IPS-18a (cell line): ENCODE data around the gene DAO.

Source experiments
- H3K27ac ChIP-seq: one replicate; pipeline ENCODE4 v1.5.1; 2013; ENCODE audit warnings: low read length
- H3K27me3 ChIP-seq: one replicate; pipeline ENCODE4 v1.6.1; 2013; ENCODE audit warnings: mild to moderate bottlenecking, low read length; ENCODE audit not compliant: control insufficient read depth, insufficient read depth
- H3K36me3 ChIP-seq: one replicate; pipeline ENCODE4 v1.6.1; 2013; ENCODE audit warnings: low read depth, low read length; ENCODE audit not compliant: control insufficient read depth
- H3K4me1 ChIP-seq: one replicate; pipeline ENCODE4 v1.6.1; 2013; ENCODE audit warnings: low read depth, low read length; ENCODE audit not compliant: control insufficient read depth
- H3K4me3 ChIP-seq: one replicate; pipeline ENCODE4 v1.5.1; 2013; ENCODE audit warnings: low read length
- H3K9ac ChIP-seq: one replicate; pipeline ENCODE4 v1.6.1; 2013; ENCODE audit warnings: mild to moderate bottlenecking, low read length, moderate library complexity
- H3K9me3 ChIP-seq: one replicate; pipeline ENCODE4 v1.6.1; 2013; ENCODE audit warnings: low read depth, low read length; ENCODE audit not compliant: control insufficient read depth

DAO gene

DNA sequence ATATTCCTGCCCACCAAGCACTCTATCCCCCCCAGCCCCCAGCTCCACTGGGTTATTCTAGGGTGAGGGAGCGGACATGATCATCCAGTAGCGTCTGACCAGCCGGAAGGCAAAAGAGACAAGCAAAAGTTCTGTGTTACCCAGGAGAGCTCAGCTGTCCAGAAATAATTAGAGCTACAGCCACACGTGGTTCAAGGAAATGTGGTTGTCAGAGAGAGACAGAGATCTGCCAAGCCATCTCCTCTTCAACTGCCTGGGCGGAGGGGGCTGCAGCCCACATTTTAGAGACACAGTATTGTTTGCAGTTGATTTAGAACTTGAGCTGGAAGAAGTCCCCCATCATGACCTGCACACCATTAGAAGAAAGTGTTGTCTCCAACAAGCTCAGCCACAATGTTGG, 30.4 kb downstream of the DAO start:
- H3K27ac ChIP-seq = no peak overlapping the region
- H3K27me3 ChIP-seq = no peaks in the 10 kb centered on the region
- H3K4me3 ChIP-seq = no peak overlapping the region
- no peaks in the 10 kb centered on the region for H3K4me1 ChIP-seq
- H3K9me3 ChIP-seq = no peaks in the 10 kb centered on the region
- no peak overlapping the region for H3K9ac ChIP-seq
- no peaks in the 10 kb centered on the region for H3K36me3 ChIP-seq

DNA sequence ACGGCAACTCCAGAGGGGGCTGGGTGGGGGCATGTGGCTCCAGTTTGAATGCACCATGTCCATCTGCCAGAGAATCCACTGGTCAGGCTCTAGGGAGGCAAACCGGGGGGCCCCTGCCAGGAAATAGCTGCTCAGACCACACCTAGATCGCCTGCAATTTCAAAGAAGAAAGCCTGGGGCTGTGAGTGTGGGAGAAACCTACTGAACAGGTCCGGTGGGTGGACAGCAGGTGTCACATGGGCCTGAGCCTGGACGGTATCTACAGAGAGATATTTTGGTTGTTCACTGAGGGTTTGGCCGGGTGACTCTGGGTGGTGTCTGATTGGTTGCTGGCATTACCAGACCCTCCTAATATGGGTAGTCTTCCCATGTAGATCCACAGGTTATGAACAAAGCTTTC, 32.0 kb downstream of the DAO start:
- H3K36me3 ChIP-seq = no peaks in the 10 kb centered on the region
- no peaks in the 10 kb centered on the region for H3K4me1 ChIP-seq
- H3K27ac ChIP-seq = no peak overlapping the region
- H3K9me3 ChIP-seq = no peaks in the 10 kb centered on the region
- no peaks in the 10 kb centered on the region for H3K27me3 ChIP-seq
- no peak overlapping the region for H3K9ac ChIP-seq
- no peak overlapping the region for H3K4me3 ChIP-seq

DNA sequence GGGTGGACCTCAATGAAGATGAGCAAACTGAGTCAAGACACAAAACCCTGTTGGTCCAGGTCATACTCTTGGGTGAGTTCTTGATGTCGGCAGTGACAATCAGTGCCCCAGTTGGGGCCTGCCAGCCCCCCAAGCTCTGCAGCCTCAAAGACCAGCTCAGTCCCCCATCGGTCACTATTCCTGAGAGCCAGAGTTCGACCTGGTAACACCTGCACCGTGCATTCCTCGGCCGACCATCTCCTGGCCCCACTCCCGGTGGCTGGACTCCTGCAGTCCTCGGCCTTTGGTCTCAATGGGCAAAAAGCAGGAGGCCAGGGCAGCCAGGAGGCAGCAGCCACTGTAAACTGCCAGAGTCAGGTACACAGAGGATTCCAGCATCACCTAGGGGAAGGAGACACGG, 32.5 kb downstream of the DAO start:
- Histone ChIP-seq H3K4me3 (no peak overlapping the region), H3K27ac (no peak overlapping the region), H3K27me3 (no peaks in the 10 kb centered on the region), H3K36me3 (no peaks in the 10 kb centered on the region), H3K9me3 (no peaks in the 10 kb centered on the region), H3K4me1 (no peaks in the 10 kb centered on the region), H3K9ac (no peak overlapping the region)

DNA sequence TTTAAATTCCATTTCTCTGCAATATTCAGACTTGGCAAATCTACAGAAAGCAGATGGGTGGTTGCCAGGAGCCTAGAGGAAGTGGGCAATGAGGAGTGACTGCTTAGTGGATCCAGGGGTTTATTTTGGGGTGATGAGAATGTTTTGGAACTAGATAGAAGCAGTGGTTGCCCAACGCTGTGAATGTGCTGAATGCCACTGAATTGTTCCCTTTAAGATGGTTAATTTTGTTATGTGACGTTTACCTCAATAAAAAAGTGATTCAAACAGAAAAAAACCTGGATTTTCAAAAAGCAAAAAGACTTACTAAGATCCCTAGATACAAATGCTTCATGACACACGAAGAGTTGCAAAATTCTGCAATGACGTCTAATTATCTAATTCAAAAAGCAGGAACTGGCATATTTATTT, 34.2 kb downstream of the DAO start:
- H3K27ac ChIP-seq = no peak overlapping the region
- H3K9me3 ChIP-seq = no peaks in the 10 kb centered on the region
- no peaks in the 10 kb centered on the region for H3K27me3 ChIP-seq
- H3K36me3 ChIP-seq = no peaks in the 10 kb centered on the region
- no peak overlapping the region for H3K4me3 ChIP-seq
- H3K4me1 ChIP-seq = no peaks in the 10 kb centered on the region
- no peak overlapping the region for H3K9ac ChIP-seq

DNA sequence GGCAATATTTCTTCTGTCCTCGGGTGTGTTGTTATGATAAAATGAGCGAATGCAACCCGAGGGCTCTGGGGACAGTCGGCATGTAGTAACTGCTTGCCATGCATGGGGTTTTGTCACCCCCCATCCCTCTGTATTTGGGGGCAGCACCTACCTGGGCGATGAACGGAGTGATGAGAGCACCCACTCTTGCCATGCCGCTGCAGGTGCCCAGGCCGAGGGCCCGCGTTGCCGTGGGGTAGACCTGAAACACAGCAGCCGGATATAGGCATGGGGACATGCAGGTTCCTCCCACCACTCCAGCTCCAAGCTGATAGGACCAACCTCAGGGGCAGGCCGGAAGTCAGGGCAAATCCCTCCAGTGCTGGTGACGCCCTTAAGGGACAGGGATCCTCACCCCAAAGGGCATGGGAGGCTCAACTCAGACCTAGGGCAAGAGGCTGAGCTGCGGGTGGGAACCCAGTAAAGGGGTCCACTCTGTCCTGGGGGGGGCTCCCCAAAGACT, 35.8 kb downstream of the DAO start:
- Histone ChIP-seq H3K9me3 (no peaks in the 10 kb centered on the region), H3K9ac (no peak overlapping the region), H3K4me3 (no peak overlapping the region), H3K27me3 (no peaks in the 10 kb centered on the region), H3K36me3 (no peaks in the 10 kb centered on the region), H3K27ac (no peak overlapping the region), H3K4me1 (no peaks in the 10 kb centered on the region)

DNA sequence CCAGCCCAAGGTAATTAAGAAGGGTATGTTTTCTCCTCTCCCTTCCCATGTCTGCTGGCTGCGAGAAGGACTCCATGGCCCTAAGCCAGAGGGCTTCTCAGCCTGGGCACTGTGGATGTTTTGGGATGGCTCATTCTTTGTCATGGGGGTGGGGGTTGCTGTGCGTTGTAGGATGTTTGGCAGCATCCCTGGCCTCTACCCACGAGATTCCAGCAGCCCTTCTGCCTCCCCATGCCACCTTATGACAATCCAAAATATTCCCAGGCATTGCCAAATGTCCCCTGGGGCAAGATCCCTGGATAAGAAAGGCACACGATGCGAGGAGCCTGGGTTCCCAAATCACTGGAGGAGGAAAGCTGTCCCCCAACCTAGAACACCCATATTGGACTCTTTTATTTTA, 36.4 kb downstream of the DAO start:
- Histone ChIP-seq H3K27me3 (no peaks in the 10 kb centered on the region), H3K9me3 (no peaks in the 10 kb centered on the region), H3K9ac (no peak overlapping the region), H3K4me1 (no peaks in the 10 kb centered on the region), H3K27ac (no peak overlapping the region), H3K36me3 (no peaks in the 10 kb centered on the region), H3K4me3 (no peak overlapping the region)

DNA sequence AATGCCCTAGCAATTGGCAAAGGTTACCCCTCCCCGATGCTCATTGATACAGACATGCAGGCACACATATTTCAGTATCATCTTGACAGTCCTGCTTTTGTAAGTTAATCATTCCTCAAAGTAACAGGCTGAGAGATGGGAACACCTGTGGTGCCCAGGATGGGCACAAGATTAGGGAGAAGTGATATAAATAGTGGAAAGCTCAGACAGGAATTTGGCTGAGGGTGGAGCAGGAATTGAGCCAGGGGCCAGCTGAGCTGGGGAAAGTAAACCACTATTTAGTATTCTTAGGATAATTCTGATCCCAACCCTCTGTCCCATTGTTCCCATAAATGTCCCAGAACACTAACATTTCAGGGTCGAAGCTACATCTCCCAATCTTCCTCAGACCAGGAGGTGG, 38.3 kb downstream of the DAO start:
- H3K9me3 ChIP-seq = no peaks in the 10 kb centered on the region
- H3K27ac ChIP-seq = no peak overlapping the region
- H3K9ac ChIP-seq = no peak overlapping the region
- no peaks in the 10 kb centered on the region for H3K4me1 ChIP-seq
- H3K36me3 ChIP-seq = no peaks in the 10 kb centered on the region
- H3K27me3 ChIP-seq = no peaks in the 10 kb centered on the region
- no peak overlapping the region for H3K4me3 ChIP-seq

DNA sequence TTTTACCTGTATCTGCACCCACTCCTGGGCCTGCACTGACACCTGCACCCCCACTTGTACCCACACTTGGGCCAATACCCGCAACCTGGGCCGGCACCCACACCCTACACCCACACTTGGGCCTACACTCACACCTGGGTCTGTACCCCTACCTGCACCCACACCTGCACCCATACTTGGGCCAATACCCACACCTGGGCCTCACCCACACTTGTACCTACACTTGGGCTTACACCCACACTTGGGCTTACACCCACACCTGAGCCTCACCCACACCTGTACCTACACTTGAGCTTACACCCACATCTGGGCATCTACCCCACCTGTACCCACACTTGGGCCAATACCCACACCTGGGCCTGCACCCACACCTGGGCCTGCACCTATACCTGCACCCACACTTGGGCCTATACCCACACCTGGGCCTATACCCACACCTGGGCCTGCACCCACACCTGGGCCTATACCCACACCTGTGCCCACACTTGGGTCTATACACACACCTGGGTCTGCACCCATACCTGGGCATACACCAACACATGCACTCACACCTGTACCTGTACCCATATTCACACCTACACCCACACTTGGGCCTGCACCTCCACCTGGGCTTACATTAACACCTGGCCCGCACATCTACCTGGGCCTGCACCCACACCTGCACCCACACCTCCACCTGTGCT, 39.2 kb downstream of the DAO start:
- Histone ChIP-seq H3K9ac (no peak overlapping the region), H3K36me3 (no peaks in the 10 kb centered on the region), H3K9me3 (no peaks in the 10 kb centered on the region), H3K4me1 (no peaks in the 10 kb centered on the region), H3K27me3 (no peaks in the 10 kb centered on the region), H3K27ac (no peak overlapping the region), H3K4me3 (no peak overlapping the region)

DNA sequence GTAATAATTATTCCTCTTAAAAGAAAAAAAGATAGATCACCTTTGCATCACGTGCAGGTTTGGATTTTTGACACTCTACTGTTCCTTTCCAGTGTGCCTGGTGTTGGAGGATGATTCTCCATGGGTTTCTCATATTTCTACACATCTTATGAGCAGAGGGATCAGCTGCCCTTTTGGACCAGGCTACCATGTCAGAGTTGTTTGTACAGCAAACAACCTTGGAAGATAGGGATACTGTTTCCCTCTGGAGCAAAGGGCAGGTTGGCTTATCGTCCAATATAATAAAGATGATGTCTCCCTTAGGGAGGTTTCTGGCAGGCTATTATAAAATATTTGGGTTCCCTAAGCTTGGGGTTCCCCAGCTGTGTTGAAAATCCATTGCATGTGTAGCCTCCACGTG, 42.1 kb downstream of the DAO start:
- Histone ChIP-seq H3K27ac (no peak overlapping the region), H3K36me3 (no peaks in the 10 kb centered on the region), H3K4me1 (no peaks in the 10 kb centered on the region), H3K4me3 (no peak overlapping the region), H3K9me3 (no peaks in the 10 kb centered on the region), H3K9ac (no peak overlapping the region), H3K27me3 (no peaks in the 10 kb centered on the region)

DNA sequence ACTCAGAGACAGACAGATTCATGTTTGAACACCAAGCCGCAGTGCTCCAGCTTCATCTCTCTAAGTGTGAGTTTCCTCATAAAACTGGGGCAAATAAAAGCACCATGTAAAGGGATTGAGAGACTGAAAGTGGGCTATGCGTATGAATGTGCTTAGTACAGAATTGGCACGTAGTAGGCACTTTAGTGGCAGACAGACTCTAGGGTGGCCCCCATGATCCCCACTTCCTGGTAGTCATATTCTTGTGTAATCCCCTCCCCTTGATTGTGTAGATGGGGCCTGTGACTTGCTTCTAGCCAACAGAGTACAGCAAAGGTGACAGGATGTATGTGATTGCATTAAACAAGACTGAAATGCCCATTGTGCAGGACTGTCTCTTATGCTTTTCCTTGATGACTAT, 43.0 kb downstream of the DAO start:
- Histone ChIP-seq H3K9me3 (no peaks in the 10 kb centered on the region), H3K4me3 (no peak overlapping the region), H3K36me3 (no peaks in the 10 kb centered on the region), H3K4me1 (no peaks in the 10 kb centered on the region), H3K27ac (no peak overlapping the region), H3K27me3 (no peaks in the 10 kb centered on the region), H3K9ac (no peak overlapping the region)

DNA sequence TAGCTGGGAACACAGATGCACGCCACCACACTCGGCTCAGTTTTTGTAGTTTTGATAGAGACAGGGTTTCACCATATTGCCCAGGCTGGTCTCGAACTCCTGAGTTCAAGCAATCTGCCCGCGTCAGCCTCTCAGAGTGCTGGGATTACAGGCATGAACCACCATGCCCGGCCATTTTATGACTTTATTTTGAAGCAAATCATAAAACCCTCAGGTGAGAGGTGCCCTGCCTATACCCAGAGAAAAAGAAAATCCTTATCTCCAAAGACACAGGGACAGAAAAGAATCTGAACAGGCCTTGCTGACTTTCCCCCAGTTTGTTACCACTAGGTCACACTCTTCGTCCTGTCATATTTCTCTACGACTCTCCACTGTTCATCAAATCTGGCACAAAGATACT, 48.8 kb downstream of the DAO start:
- no peaks in the 10 kb centered on the region for H3K27me3 ChIP-seq
- H3K9me3 ChIP-seq = no peaks in the 10 kb centered on the region
- no peak overlapping the region for H3K4me3 ChIP-seq
- H3K27ac ChIP-seq = no peak overlapping the region
- no peaks in the 10 kb centered on the region for H3K36me3 ChIP-seq
- no peak overlapping the region for H3K9ac ChIP-seq
- H3K4me1 ChIP-seq = no peaks in the 10 kb centered on the region

DNA sequence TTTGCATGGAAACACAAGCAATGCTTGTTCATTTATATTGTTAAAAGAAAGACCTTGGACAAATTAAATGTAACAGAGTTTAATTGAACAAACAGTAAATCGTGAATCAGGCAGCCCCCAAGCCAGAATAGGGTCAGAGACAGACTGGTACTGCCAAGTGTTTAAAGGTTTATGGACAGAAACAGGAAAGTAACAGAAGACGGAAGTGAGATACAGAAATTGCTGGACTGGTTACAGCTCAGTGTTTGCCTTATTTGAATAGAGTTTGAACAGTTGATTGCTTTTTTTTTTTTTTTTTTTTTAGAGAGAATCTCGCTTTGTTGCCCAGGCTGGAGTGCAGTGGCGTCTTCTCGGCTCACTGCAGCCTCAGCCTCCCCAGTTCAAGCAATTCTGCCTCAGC, 50.3 kb downstream of the DAO start:
- Histone ChIP-seq H3K4me3 (no peak overlapping the region), H3K9ac (no peak overlapping the region), H3K36me3 (no peaks in the 10 kb centered on the region), H3K27me3 (no peaks in the 10 kb centered on the region), H3K27ac (no peak overlapping the region), H3K9me3 (no peaks in the 10 kb centered on the region), H3K4me1 (no peaks in the 10 kb centered on the region)
